GM12875 (cell line): ENCODE results near the gene ARMH3.

Experiments used
- H3K4me3 ChIP-seq: one replicate; pipeline ENCODE4 v1.5.1; 2011; ENCODE audit warnings: low read depth, low read length, control low read depth
- CTCF ChIP-seq: IDR thresholded peaks from 2 replicates; pipeline ENCODE4 v1.5.1; 2011; ENCODE audit warnings: low read depth, mild to moderate bottlenecking, control low read depth, inconsistent platforms, low read length, moderate library complexity, borderline replicate concordance; ENCODE audit not compliant: insufficient read depth

ARMH3 gene

DNA sequence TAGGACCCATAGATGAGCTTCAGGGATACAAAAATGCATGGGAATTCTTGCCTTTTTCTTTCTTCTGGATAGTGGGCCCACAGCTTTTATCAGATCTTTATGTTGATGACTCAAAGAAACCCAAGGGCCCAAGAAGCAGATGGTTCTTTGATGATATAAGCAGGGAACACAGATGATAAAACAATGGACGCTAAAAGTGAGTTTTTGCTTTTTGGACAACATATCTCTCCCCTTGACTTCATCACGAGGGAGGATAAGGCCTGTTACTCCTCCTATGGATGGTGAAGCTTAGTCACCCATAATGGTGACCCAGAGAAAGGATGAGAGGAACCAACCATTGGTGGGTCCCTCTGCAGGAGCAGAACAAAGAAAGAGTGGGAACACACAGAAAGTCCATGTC lies 231.2 kb downstream of the ARMH3 start:
- H3K4me3 ChIP-seq, result no peak overlapping the region
- TF ChIP-seq CTCF, result no peak

DNA sequence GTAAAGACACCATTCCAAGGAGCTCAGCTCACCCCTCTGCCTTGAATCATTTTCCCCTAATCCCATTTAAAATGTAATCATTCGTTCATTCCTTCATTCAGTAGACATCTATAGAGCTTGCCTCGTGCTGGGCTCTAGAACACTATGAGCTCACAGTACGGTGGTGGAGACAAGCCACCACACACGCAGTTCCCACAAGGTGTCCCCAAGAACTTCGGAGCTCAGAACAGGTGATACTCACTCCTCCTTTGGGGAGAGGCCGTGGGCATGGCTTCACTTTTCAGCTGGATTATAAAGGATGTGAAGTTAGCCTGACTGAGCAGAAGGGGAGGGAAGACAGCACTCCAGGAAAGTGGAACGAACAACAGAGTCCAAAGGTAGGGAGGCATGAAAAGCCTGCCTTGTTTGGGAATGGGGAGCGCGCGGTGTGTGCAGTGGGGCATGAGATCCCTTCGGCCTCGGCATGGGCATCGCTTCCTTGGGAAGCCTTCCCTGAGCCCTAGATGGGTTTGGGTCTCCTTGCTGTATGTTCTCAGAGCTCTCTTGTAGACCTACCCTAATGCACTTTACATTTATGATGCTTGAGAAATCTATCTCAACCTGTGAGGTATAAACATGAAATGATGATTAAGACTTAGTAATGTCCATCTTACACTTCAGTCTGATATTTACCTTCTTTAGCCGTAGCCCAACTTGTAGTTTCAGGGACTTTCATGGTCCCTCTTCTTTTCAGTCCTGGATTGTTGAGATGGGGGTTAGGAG lies 236.9 kb downstream of the ARMH3 start:
- peak overlapping the region; percentile 96 for H3K4me3 ChIP-seq
- no peak for TF ChIP-seq CTCF

DNA sequence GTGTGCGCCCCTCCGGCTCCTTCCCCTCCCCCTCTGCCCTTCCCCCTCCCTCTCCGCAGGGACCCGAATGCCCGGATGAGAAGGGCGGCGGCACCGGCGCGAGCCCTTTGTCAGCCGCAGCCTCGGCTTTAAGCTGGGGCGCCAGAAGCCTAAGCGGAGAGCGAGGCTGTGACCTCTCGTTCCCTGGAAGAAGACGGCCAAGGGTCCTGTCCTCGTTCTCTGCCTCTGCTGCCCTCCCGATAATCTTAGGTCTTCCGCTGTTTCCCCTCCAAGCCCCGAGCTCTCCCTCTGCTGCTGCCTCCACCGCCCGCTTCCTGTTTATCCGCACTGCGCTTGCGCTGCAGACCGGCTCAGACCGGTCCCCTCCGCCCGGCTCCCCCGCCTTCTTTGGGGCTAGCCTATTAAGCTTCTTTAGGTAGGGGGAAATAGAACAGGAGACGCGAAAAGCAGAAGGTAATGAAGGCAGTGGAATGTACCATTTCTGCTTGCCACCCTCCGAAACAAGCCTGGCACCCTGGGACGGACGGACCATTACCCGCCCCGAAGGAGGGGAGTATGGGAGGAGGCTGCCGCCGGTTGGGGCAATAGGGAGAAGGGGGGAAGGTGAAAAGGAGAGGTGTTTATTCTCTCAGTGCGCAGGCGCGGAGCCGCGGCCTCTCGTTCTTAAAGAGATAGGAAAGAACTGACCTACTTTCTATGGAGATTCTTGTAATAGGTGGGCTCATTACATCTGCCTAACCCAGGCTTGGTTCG lies 237.7 kb downstream of the ARMH3 start, which contains the start of gene OGA:
TSS of gene OGA (minus strand) at position 326 of the 753 bp plus-strand sequence. CDS start 422 bp downstream, outside the sequence.
- no peak for TF ChIP-seq CTCF
- H3K4me3 ChIP-seq, result peak within 1 kb of the TSS; percentile 96

GRCh38 chr10:101817337-101818118 lies 238.4 kb downstream of the ARMH3 start:
- peak overlapping the region; percentile 96 for H3K4me3 ChIP-seq
- TF ChIP-seq CTCF, result no peak

DNA sequence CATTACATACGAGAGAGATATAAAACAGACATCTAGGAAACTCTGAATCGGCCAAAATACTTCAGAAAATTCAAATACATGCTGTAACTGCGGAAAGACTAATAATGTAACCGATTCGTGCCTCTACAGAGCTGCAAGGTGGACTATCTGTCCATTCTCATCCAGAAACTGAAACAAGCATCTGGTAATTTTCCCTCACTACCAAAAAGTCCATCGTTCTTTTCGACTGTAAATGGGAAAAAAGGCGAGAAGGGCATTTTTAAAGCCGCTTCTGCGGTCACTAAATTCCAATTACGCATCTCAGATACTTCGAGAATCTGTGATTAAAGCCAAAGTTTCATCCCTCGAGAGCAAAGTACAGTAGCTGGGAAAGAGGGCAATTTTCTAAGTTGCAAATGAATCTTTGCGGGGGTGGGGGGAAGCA lies 239.0 kb downstream of the ARMH3 start:
- TF ChIP-seq CTCF, result no peak

DNA sequence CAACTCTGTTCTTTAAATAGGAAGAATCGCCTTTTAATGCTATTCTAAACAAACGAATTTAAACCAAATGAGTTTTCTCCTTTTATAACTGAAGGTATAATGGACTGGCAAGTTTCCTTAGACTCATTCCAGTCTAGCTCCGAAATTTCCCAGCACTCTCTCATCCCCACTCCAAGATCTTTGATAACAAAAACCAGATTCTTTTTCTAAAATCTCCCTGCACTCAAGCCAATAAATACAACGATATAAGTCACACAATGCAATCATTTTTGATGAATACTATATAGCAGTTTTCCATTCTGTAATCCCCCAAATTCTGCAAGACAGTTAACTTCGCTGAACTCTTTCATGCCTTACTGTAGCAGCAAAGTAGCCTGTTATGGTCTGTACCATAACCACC lies 239.6 kb downstream of the ARMH3 start:
- H3K4me3 ChIP-seq, result peak overlapping the region; percentile 96
- TF ChIP-seq CTCF, result no peak

More for the DNA sequence above, 239.0 kb downstream of the ARMH3 start:
- peak overlapping the region; percentile 96 for H3K4me3 ChIP-seq
